PC-3 (cell line): ENCODE measurements around the gene LPCAT1. TPM values are rescaled to one million over a fixed set of nuclear protein-coding genes. Genes with fewer than 3 reads are reported as not detected.

Experiments used
- ATAC-seq: fragments of 200-7000 bp; cut with Tn5 transposase; 2 replicates; pipeline ENCODE4 v1.9.1; 2020; ENCODE audit warnings: mild to moderate bottlenecking, moderate library complexity
- BruUV-seq: library from RNA; stranded (reverse); fragments of 400-500 nt; replicated peaks from 2 replicates; lab custom pipeline; 2021; lab: Mats Ljungman, UMichigan
- CTCF ChIA-PET: fragments of 300-600 bp; sonication (Branson Sonifier 250); formaldehyde crosslinking; loops from one replicate; lab custom pipeline; 2022; ENCODE audit warnings: antibody characterized with exemption; lab: Charles Lee
- POLR2A ChIA-PET: fragments of 300-600 bp; sonication (Branson Sonifier 250); formaldehyde crosslinking; loops from one replicate; lab custom pipeline; 2022; ENCODE audit warnings: antibody characterized with exemption; ENCODE audit not compliant: unreplicated experiment; lab: Charles Lee
- DNase-seq: peaks from one replicate; pipeline ENCODE4 v3.0.0-alpha.2; 2015
- H2AFZ ChIP-seq: fragments of 300-600 bp; sonication (generic); 2 replicates; pipeline ENCODE4 v1.6.0; 2016; ENCODE audit warnings: antibody characterized with exemption, low read length
- H3F3A ChIP-seq: fragments of 300-600 bp; sonication (generic); one replicate; pipeline ENCODE4 v1.6.0; 2017; ENCODE audit warnings: antibody characterized with exemption, low read length, control low read depth, mild to moderate bottlenecking; ENCODE audit not compliant: unreplicated experiment
- H3K27ac ChIP-seq: fragments of 300-600 bp; sonication (generic); 2 replicates; pipeline ENCODE4 v1.5.1; 2016; ENCODE audit warnings: mild to moderate bottlenecking, low read length
- H3K27me3 ChIP-seq: fragments of 300-600 bp; sonication (generic); 2 replicates; pipeline ENCODE4 v1.6.1; 2016; ENCODE audit warnings: low read length, mixed read lengths
- H3K36me3 ChIP-seq: fragments of 300-600 bp; sonication (generic); 2 replicates; pipeline ENCODE4 v1.6.1; 2016; ENCODE audit warnings: low read depth, mixed run types, low read length, mixed read lengths
- H3K4me1 ChIP-seq: fragments of 300-600 bp; sonication (generic); 2 replicates; pipeline ENCODE4 v1.5.1; 2016; ENCODE audit warnings: low read length; ENCODE audit not compliant: insufficient read depth
- H3K4me2 ChIP-seq: fragments of 300-600 bp; sonication (generic); 2 replicates; pipeline ENCODE4 v1.6.0; 2016; ENCODE audit warnings: low read length
- H3K4me3 ChIP-seq: fragments of 300-600 bp; sonication (generic); 2 replicates; pipeline ENCODE4 v1.5.1; 2016; ENCODE audit warnings: mild to moderate bottlenecking, low read length, mixed read lengths
- H3K79me2 ChIP-seq: fragments of 300-600 bp; sonication (generic); 2 replicates; pipeline ENCODE4 v1.6.1; 2017; ENCODE audit warnings: low read length, mixed read lengths
- H3K9ac ChIP-seq: fragments of 300-600 bp; sonication (generic); 2 replicates; pipeline ENCODE4 v1.6.0; 2016; ENCODE audit warnings: mild to moderate bottlenecking, low read length
- H3K9me2 ChIP-seq: fragments of 300-600 bp; sonication (generic); replicated peaks from 2 replicates; pipeline ENCODE4 v1.6.1; 2016; ENCODE audit warnings: mixed run types, low read length, mixed read lengths
- H3K9me3 ChIP-seq: fragments of 300-600 bp; sonication (generic); 2 replicates; pipeline ENCODE4 v1.6.1; 2016; ENCODE audit warnings: low read length, mixed read lengths
- H4K20me1 ChIP-seq: fragments of 300-600 bp; sonication (generic); 2 replicates; pipeline ENCODE4 v1.6.1; 2016; ENCODE audit warnings: low read length, mixed read lengths
- EZH2 ChIP-seq: fragments of 300-600 bp; sonication (generic); IDR thresholded peaks from one replicate; pipeline ENCODE4 v1.6.1; 2017; ENCODE audit warnings: antibody characterized with exemption, mild to moderate bottlenecking, low read length; ENCODE audit not compliant: unreplicated experiment
- EZH2phosphoT487 ChIP-seq: fragments of 300-600 bp; sonication (generic); IDR thresholded peaks from 2 replicates; pipeline ENCODE4 v1.6.1; 2018; ENCODE audit warnings: mild to moderate bottlenecking, antibody characterized with exemption, low read length, borderline replicate concordance
- intact Hi-C: fragments of 100-400 bp; cut with micrococcal nuclease; formaldehyde crosslinking; loops from 2 replicates; pipeline ENCODE4 v1.9.0; 2023
- total RNA-seq: library from RNA; depleted of rRNA; stranded (reverse); fragments of >200 nt; gene quantifications from 2 replicates; pipeline ENCODE4 v1.2.3, GENCODE V29; 2014
- TF ChIP-seq, protein P1 (sequence below): fragments of 300-600 bp; sonication (generic); conservative IDR thresholded peaks from 2 replicates; pipeline ENCODE4 v1.5.1; 2017; ENCODE audit warnings: antibody characterized with exemption, low read depth, mild to moderate bottlenecking, low read length

LPCAT1 gene
- total RNA-seq, 1 experiment from 2014 or later, result 121 TPM

- POLR2A ChIA-PET, result no interaction called here
- H3K36me3 ChIP-seq, result peaks cover 90% of the 10 kb centered on the region
These were observed 59.7 kb downstream of the LPCAT1 start for GRCh38 chr5:1464096-1464446.

GRCh38 chr5:1463326-1464095, 60.2 kb downstream of the LPCAT1 start:
- BruUV-seq, result no TSS peak
- TF ChIP-seq, protein P1, sequence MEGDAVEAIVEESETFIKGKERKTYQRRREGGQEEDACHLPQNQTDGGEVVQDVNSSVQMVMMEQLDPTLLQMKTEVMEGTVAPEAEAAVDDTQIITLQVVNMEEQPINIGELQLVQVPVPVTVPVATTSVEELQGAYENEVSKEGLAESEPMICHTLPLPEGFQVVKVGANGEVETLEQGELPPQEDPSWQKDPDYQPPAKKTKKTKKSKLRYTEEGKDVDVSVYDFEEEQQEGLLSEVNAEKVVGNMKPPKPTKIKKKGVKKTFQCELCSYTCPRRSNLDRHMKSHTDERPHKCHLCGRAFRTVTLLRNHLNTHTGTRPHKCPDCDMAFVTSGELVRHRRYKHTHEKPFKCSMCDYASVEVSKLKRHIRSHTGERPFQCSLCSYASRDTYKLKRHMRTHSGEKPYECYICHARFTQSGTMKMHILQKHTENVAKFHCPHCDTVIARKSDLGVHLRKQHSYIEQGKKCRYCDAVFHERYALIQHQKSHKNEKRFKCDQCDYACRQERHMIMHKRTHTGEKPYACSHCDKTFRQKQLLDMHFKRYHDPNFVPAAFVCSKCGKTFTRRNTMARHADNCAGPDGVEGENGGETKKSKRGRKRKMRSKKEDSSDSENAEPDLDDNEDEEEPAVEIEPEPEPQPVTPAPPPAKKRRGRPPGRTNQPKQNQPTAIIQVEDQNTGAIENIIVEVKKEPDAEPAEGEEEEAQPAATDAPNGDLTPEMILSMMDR, result no peak
- no peak for TF ChIP-seq EZH2phosphoT487
- TF ChIP-seq EZH2, result no peak
- no peak for ATAC-seq

More at GRCh38 chr5:1464096-1464446, 59.7 kb downstream of the LPCAT1 start:
- DNase-seq (no peak), ATAC-seq (no peak)
- TF ChIP-seq EZH2phosphoT487 (no peak), EZH2 (no peak)
- TF ChIP-seq, protein P1, result no peak
- no peak overlapping the region for H3K9ac ChIP-seq
- H3K27ac ChIP-seq, result no peak overlapping the region
- H3F3A ChIP-seq, result no peaks in the 10 kb centered on the region
- BruUV-seq, result no TSS peak
- no peak overlapping the region for H2AFZ ChIP-seq
- no peaks in the 10 kb centered on the region for H3K9me2 ChIP-seq
- H3K79me2 ChIP-seq, result no peaks in the 10 kb centered on the region
- H3K4me1 ChIP-seq, result no peaks in the 10 kb centered on the region
- H3K4me3 ChIP-seq, result no peak overlapping the region
- H3K27me3 ChIP-seq, result no peaks in the 10 kb centered on the region
- no peaks in the 10 kb centered on the region for H3K9me3 ChIP-seq
- no peaks in the 10 kb centered on the region; the same call in 1 of the 2 replicates for H4K20me1 ChIP-seq
- no peak overlapping the region for H3K4me2 ChIP-seq
- intact Hi-C loops, result no loop called here
- CTCF ChIA-PET, result no interaction called here

DNA sequence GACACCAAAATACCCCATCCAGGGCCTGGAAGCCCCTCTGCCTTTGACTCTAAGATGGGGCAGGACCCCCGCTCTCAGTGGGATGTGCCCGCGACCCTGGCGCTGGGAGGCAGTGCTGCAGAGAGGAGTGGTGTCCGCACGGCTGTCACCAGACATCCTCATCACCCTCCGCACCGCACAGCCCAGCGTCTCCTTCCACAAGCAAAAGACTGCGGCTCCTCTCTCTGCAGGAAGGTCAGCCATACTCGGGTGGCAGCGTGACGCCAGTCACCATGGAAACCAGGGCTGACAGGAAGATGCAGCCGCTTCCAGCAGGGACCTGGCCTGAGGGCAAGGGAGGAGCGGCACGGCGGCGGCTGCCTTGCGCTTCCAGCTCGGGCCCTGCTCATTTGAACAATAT, 61.4 kb downstream of the LPCAT1 start:
- TF ChIP-seq, protein P1, result no peak
- TF ChIP-seq EZH2phosphoT487 (no peak), EZH2 (no peak)
- Histone ChIP-seq H3K36me3 (peaks cover 93% of the 10 kb centered on the region), H2AFZ (no peak overlapping the region), H3K27me3 (no peaks in the 10 kb centered on the region), H3K4me1 (no peaks in the 10 kb centered on the region), H3K9me3 (0 out of 2 replicates have a peak, but pooled peaks cover 9% of the 10 kb centered on the region), H3K4me3 (no peak overlapping the region), H3K27ac (no peak overlapping the region), H3K9ac (no peak overlapping the region), H3K4me2 (no peak overlapping the region), H4K20me1 (no peaks in the 10 kb centered on the region; the same call in 1 of the 2 replicates), H3K9me2 (no peaks in the 10 kb centered on the region), H3K79me2 (no peaks in the 10 kb centered on the region), H3F3A (no peaks in the 10 kb centered on the region)
- BruUV-seq, result no TSS peak
- DNase-seq (no peak), ATAC-seq (no peak)
- intact Hi-C loops, result no loop called here
- CTCF ChIA-PET, result no interaction called here
- POLR2A ChIA-PET, result no interaction called here

More at GRCh38 chr5:1463326-1464095, 60.2 kb downstream of the LPCAT1 start:
- Histone ChIP-seq H3K4me1 (no peaks in the 10 kb centered on the region), H3K9ac (no peak overlapping the region), H3K27me3 (no peaks in the 10 kb centered on the region), H3F3A (no peaks in the 10 kb centered on the region), H2AFZ (no peak overlapping the region), H3K9me2 (no peaks in the 10 kb centered on the region), H3K4me2 (no peak overlapping the region), H4K20me1 (no peaks in the 10 kb centered on the region; the same call in 1 of the 2 replicates), H3K9me3 (no peaks in the 10 kb centered on the region), H3K36me3 (peaks cover 87% of the 10 kb centered on the region), H3K79me2 (no peaks in the 10 kb centered on the region), H3K4me3 (no peak overlapping the region), H3K27ac (no peak overlapping the region)
- no peak for DNase-seq
- intact Hi-C loops, result no loop called here
- CTCF ChIA-PET, result no interaction called here
- POLR2A ChIA-PET, result no interaction called here
